ENCODE results near the gene FAM118B.

Gene FAM118B

GRCh38 chr11:126282736-126283591 lies 71.4 kb downstream of the FAM118B start, which contains the start of gene TIRAP:
TIRAP (plus strand) TSS chr11:126283093; CDS start chr11:126290895, 7,802 bp downstream.
- no peak for TF ChIP-seq CTCF (IDR thresholded peaks at IDR 0.05; ENCODE audit: low read depth, low read length)
- H3K4me3 ChIP-seq (ENCODE audit: low read depth, low read length), result peak within 1 kb of the TSS; percentile 74

GRCh38 chr11:126284829-126285228 lies 73.2 kb downstream of the FAM118B start:
- no peak for TF ChIP-seq CTCF (IDR thresholded peaks at IDR 0.05; ENCODE audit: low read depth, low read length)
- H3K4me3 ChIP-seq (ENCODE audit: low read depth, low read length), result no peak overlapping the region

GRCh38 chr11:126288237-126288636 lies 76.7 kb downstream of the FAM118B start:
- no peak overlapping the region for H3K4me3 ChIP-seq (ENCODE audit: low read depth, low read length)

GRCh38 chr11:126290887-126291286 lies 79.3 kb downstream of the FAM118B start:
- no peak overlapping the region for H3K4me3 ChIP-seq (ENCODE audit: low read depth, low read length)
- TF ChIP-seq CTCF (IDR thresholded peaks at IDR 0.05; ENCODE audit: low read depth, low read length), result no peak

More at GRCh38 chr11:126288237-126288636, 76.7 kb downstream of the FAM118B start:
- no peak for TF ChIP-seq CTCF (IDR thresholded peaks at IDR 0.05; ENCODE audit: low read depth, low read length)

- no peak overlapping the region for H3K4me3 ChIP-seq (ENCODE audit: low read depth, low read length)
- TF ChIP-seq CTCF (IDR thresholded peaks at IDR 0.05; ENCODE audit: low read depth, low read length), result no peak
Observed at GRCh38 chr11:126293726-126294125, 82.1 kb downstream of the FAM118B start.

GRCh38 chr11:126297004-126297403 lies 85.4 kb downstream of the FAM118B start:
- no peak overlapping the region for H3K4me3 ChIP-seq (ENCODE audit: low read depth, low read length)
- TF ChIP-seq CTCF (IDR thresholded peaks at IDR 0.05; ENCODE audit: low read depth, low read length), result no peak
